Liver (tissue), 9 donors: Measurements from ENCODE around the gene CPAMD8. TPM values are rescaled to one million over a fixed set of nuclear protein-coding genes. Genes with fewer than 3 reads are reported as not detected.
A peak's percentile ranks its signal among the peaks of the same experiment; 100 is the strongest.

ENCODE experiments used
- DNase-seq: peaks from one replicate; pipeline ENCODE4 v3.0.0-alpha.2; 2017; ENCODE audit warnings: low spot score
- H3K27ac ChIP-seq, 2 donors: one replicate each; pipeline ENCODE4 v1.7.0; 2013; ENCODE audit warnings: inconsistent platforms in 2 of 2, low read length in 2 of 2, control low read depth in 1 of 2, low read depth in 1 of 2, mild to moderate bottlenecking in 1 of 2
- H3K27me3 ChIP-seq, 4 donors: one replicate each; pipeline versions ENCODE4 v1.6.1 to v1.7.0; 2013; ENCODE audit warnings: low read length in 3 of 4, inconsistent platforms in 1 of 4, mild to moderate bottlenecking in 1 of 4, moderate library complexity in 1 of 4; ENCODE audit not compliant: control insufficient read depth in 4 of 4, insufficient read depth in 4 of 4
- H3K36me3 ChIP-seq, 4 donors: one replicate each; pipeline versions ENCODE4 v1.6.1 to v1.7.0; 2013; ENCODE audit warnings: low read length in 3 of 4, mild to moderate bottlenecking in 3 of 4, low read depth in 1 of 4, moderate library complexity in 1 of 4; ENCODE audit not compliant: control insufficient read depth in 4 of 4, insufficient read depth in 3 of 4
- H3K4me1 ChIP-seq, 4 donors: one replicate each; pipeline versions ENCODE4 v1.6.1 to v1.7.0; 2013; ENCODE audit warnings: low read length in 3 of 4, mild to moderate bottlenecking in 3 of 4, moderate library complexity in 1 of 4; ENCODE audit not compliant: control insufficient read depth in 4 of 4, insufficient read depth in 4 of 4
- H3K4me3 ChIP-seq, 3 donors: one replicate each; pipeline versions ENCODE4 v1.6.1 to v1.7.0; 2013; ENCODE audit warnings: low read length in 3 of 3, control low read depth in 1 of 3, low read depth in 1 of 3, mild to moderate bottlenecking in 1 of 3
- H3K9ac ChIP-seq, 2 donors: one replicate each; pipeline ENCODE4 v1.7.0; 2013; ENCODE audit warnings: low read length in 2 of 2, mild to moderate bottlenecking in 2 of 2, moderate library complexity in 2 of 2, control low read depth in 1 of 2, low read depth in 1 of 2
- H3K9me3 ChIP-seq, 4 donors: one replicate each; pipeline versions ENCODE4 v1.6.1 to v1.7.0; 2013; ENCODE audit warnings: low read length in 3 of 4; ENCODE audit not compliant: control insufficient read depth in 4 of 4
- EGR1 ChIP-seq, 2 donors: IDR thresholded peaks; 2 replicates each; pipeline ENCODE4 v1.6.1; 2016 to 2018; ENCODE audit warnings: antibody characterized with exemption in 2 of 2, low read depth in 2 of 2
- FOXA1 ChIP-seq: IDR thresholded peaks from 2 replicates; pipeline ENCODE4 v1.6.1; 2016; ENCODE audit warnings: antibody characterized with exemption
- FOXA2 ChIP-seq: IDR thresholded peaks from 2 replicates; pipeline ENCODE4 v1.6.1; 2016; ENCODE audit warnings: antibody characterized with exemption
- GABPA ChIP-seq, 2 donors: IDR thresholded peaks in 1 of 2; conservative IDR thresholded peaks in 1 of 2; 2 replicates each; pipeline ENCODE4 v1.6.1; 2016; ENCODE audit warnings: antibody characterized with exemption in 2 of 2, mild to moderate bottlenecking in 1 of 2, moderate library complexity in 1 of 2
- HNF4A ChIP-seq, 2 donors: conservative IDR thresholded peaks; 2 replicates each; pipeline ENCODE4 v1.6.1; 2016; ENCODE audit warnings: antibody characterized with exemption in 2 of 2, mild to moderate bottlenecking in 2 of 2
- HNF4G ChIP-seq: IDR thresholded peaks from 2 replicates; pipeline ENCODE4 v1.6.1; 2016; ENCODE audit warnings: antibody characterized with exemption
- JUND ChIP-seq, 2 donors: IDR thresholded peaks; 2 replicates each; pipeline ENCODE4 v1.6.1; 2016; ENCODE audit warnings: antibody characterized with exemption in 2 of 2
- NR2F2 ChIP-seq: IDR thresholded peaks from 2 replicates; pipeline ENCODE4 v1.6.1; 2016; ENCODE audit warnings: antibody characterized with exemption
- RAD21 ChIP-seq, 2 donors: IDR thresholded peaks; 2 replicates each; pipeline ENCODE4 v1.6.1; 2016; ENCODE audit warnings: antibody characterized with exemption in 2 of 2, mild to moderate bottlenecking in 2 of 2
- RXRA ChIP-seq, 2 donors: IDR thresholded peaks; 2 replicates each; pipeline ENCODE4 v1.6.1; 2017 to 2018; ENCODE audit warnings: antibody characterized with exemption in 2 of 2, mild to moderate bottlenecking in 1 of 2
- TAF1 ChIP-seq: conservative IDR thresholded peaks from 2 replicates; pipeline ENCODE4 v1.6.1; 2016; ENCODE audit warnings: antibody characterized with exemption, mild to moderate bottlenecking
- WGBS: extraction: QIAGEN DNeasy Blood & Tissue Kit; methylation state at CpG from one replicate; pipeline ENCODE4 v1.1.7; 2013; 5-methylcytosine and 5-hydroxymethylcytosine counted together
- polyA plus RNA-seq, 2 donors: library from polyadenylated mRNA; stranded (reverse) in 1 of 2; unstranded in 1 of 2; fragments of 200-250 nt in 1 of 2; fragments of >200 nt in 1 of 2; fragmentation: Nextera tagmentation in 1 of 2; extraction: Ambion mirVana in 1 of 2; gene quantifications; one replicate each; pipeline versions ENCODE4 v1.2.1 to v1.2.3, GENCODE V29; 2013 to 2015
- total RNA-seq, 2 donors: library from RNA; depleted of rRNA; stranded (reverse); fragments of >200 nt; gene quantifications; one replicate each; pipeline ENCODE4 v1.2.3, GENCODE V29; 2014
- TF ChIP-seq, protein P1 (sequence below): IDR thresholded peaks from 2 replicates; pipeline ENCODE4 v1.6.1; 2016; ENCODE audit warnings: antibody characterized with exemption, mild to moderate bottlenecking
- TF ChIP-seq, protein P2 (sequence below): IDR thresholded peaks from 2 replicates; pipeline ENCODE4 v1.6.1; 2016; ENCODE audit warnings: antibody characterized with exemption
- TF ChIP-seq, protein P3 (sequence below): IDR thresholded peaks from 2 replicates; pipeline ENCODE4 v1.6.1; 2016; ENCODE audit warnings: antibody characterized with exemption
- TF ChIP-seq, protein P4 (sequence below): fragments of 150-350 bp; IDR thresholded peaks from 2 replicates; pipeline ENCODE4 v1.5.1; 2017; ENCODE audit warnings: improper control_type of control experiment, low read depth, low read length; ENCODE audit not compliant: missing input control
- donor health status: healthy.
- donor health status: healthy.
- donor health status: healthy.
- donor health status: healthy.
- donor health status: healthy.

CPAMD8 gene
- total RNA-seq (1 to 10 TPM; 1.0 to 1.4 TPM), polyA plus RNA-seq (1 to 10 TPM in 1 of 2 donors, under 1 TPM in 1; 0.92 to 1.2 TPM)

DNA sequence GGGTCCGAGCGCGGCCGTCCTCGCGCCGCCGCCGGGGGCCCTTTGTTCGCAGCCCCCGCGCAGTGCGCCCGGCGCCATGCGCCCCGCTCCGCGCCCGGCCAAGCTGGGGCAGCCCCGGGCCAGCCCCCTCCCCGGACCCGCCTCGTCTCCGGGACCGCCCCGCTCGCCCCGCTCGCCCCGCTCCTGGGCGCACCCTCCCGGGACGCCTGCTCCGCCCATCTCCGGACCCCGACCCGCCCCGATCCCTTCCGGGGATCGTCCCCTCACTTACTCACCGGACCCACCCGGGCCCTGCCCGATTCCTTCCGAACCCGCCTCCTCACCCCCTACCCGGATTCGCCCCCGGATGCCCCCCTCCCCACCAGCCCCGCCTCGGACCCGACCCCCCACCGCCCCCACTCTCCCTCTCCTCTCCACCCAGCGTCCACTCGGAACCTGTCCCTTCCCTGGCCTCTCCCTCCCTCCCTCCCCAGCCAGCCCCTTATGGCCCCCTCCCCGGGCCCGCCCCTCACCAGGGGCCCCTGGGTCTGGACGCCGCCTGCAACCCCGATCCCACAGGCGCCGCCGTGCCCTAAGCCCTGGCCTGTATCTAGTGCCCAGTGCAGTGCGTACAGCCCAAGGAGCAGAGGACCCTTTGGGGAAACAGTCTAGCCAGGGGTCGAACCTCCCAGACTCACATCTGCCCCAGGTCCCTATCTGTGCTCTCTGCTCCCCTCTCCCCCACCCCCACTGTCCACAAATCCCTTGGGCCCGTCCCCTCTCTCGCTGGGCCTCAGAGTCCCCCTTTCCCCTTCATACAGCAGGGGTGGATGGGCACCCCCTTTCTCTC is at the start of gene CPAMD8:
Gene CPAMD8, minus strand, starts transcription at position 105 of the 829 bp plus-strand sequence. CDS start 168 bp downstream, outside the sequence.
- 10% methylated on average over 67 of the region's 67 CpGs for WGBS
- Histone ChIP-seq H3K27ac (no peak within 1 kb of the TSS), H3K4me1 (peaks cover 0 to 5% (median 0%) of the 10 kb centered on the region in 4 donors), H3K36me3 (no peaks in the 10 kb centered on the region), H3K9ac (no peak within 1 kb of the TSS), H3K9me3 (peaks cover 2 to 7% (median 4%) of the 10 kb centered on the region in 4 donors), H3K27me3 (peaks cover 0 to 4% (median 0%) of the 10 kb centered on the region in 4 donors), H3K4me3 (peak within 1 kb of the TSS in 1 of 3 donors; percentile 17)
- DNase-seq: no peak
- TF ChIP-seq GABPA (IDR thresholded peaks at IDR 0.05 in 1 of 2, conservative IDR thresholded peaks at IDR 0.05 in 1 of 2) (no peak), NR2F2 (no peak), RAD21 (IDR thresholded peaks at IDR 0.05) (no peak), HNF4G (no peak)
- TF ChIP-seq, protein P1, sequence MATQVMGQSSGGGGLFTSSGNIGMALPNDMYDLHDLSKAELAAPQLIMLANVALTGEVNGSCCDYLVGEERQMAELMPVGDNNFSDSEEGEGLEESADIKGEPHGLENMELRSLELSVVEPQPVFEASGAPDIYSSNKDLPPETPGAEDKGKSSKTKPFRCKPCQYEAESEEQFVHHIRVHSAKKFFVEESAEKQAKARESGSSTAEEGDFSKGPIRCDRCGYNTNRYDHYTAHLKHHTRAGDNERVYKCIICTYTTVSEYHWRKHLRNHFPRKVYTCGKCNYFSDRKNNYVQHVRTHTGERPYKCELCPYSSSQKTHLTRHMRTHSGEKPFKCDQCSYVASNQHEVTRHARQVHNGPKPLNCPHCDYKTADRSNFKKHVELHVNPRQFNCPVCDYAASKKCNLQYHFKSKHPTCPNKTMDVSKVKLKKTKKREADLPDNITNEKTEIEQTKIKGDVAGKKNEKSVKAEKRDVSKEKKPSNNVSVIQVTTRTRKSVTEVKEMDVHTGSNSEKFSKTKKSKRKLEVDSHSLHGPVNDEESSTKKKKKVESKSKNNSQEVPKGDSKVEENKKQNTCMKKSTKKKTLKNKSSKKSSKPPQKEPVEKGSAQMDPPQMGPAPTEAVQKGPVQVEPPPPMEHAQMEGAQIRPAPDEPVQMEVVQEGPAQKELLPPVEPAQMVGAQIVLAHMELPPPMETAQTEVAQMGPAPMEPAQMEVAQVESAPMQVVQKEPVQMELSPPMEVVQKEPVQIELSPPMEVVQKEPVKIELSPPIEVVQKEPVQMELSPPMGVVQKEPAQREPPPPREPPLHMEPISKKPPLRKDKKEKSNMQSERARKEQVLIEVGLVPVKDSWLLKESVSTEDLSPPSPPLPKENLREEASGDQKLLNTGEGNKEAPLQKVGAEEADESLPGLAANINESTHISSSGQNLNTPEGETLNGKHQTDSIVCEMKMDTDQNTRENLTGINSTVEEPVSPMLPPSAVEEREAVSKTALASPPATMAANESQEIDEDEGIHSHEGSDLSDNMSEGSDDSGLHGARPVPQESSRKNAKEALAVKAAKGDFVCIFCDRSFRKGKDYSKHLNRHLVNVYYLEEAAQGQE: no peak
- TF ChIP-seq, protein P2, sequence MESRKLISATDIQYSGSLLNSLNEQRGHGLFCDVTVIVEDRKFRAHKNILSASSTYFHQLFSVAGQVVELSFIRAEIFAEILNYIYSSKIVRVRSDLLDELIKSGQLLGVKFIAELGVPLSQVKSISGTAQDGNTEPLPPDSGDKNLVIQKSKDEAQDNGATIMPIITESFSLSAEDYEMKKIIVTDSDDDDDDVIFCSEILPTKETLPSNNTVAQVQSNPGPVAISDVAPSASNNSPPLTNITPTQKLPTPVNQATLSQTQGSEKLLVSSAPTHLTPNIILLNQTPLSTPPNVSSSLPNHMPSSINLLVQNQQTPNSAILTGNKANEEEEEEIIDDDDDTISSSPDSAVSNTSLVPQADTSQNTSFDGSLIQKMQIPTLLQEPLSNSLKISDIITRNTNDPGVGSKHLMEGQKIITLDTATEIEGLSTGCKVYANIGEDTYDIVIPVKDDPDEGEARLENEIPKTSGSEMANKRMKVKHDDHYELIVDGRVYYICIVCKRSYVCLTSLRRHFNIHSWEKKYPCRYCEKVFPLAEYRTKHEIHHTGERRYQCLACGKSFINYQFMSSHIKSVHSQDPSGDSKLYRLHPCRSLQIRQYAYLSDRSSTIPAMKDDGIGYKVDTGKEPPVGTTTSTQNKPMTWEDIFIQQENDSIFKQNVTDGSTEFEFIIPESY: no peak
- TF ChIP-seq, protein P3, sequence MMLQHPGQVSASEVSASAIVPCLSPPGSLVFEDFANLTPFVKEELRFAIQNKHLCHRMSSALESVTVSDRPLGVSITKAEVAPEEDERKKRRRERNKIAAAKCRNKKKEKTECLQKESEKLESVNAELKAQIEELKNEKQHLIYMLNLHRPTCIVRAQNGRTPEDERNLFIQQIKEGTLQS: no peak

DNA sequence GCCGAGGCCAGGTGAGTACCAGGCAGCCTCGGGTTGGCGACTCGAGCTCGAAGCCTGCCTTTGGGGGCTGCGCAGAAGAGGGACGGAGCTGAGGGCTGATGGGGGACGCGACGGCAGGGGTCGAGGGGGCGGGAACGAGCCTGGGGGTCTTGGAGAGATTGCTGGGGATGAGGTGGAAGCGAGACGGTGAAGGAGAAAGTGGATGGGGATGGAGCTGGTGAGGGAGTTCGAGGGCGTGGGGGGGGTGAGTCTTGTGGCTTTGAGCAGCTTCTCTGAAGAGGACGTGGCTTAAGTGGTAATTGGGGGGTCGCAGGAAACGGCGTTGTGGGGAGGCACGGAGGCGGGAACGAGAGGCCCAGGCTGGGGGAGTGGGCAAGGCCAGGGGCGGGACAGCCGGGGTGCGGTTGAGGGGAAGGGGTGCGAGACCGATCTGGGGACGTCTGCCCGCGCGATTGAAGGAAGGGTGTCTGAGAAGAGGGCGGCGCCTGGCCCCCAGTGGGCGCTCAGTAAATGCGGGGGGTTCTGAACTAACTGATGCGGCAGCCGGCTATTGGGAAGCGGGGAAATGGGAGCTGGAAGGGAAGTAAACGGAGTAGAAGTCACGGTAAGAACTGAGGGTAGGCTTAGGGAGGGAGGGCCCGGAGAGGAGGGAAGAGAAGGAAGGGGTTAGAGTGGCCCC is 49.4 kb upstream of the CPAMD8 start:
- DNase-seq: peak; percentile 47
- WGBS: under 1% methylated on average over 43 of the region's 43 CpGs

More for the DNA sequence above, 49.4 kb upstream of the CPAMD8 start:
- peaks cover 0 to 2% (median 0%) of the 10 kb centered on the region in 4 donors for H3K36me3 ChIP-seq
- no peak for TF ChIP-seq JUND (IDR thresholded peaks at IDR 0.05)
- no peak for TF ChIP-seq NR2F2
- no peak for TF ChIP-seq FOXA2
- TF ChIP-seq EGR1 (IDR thresholded peaks at IDR 0.05; ENCODE audit: low read depth in 2 of 2): no peak
- no peak for TF ChIP-seq FOXA1
- TF ChIP-seq HNF4A (conservative IDR thresholded peaks at IDR 0.05): no peak
- TF ChIP-seq TAF1: no peak
- TF ChIP-seq RXRA (IDR thresholded peaks at IDR 0.05): no peak
- TF ChIP-seq, protein P1: no peak
- TF ChIP-seq, protein P4, sequence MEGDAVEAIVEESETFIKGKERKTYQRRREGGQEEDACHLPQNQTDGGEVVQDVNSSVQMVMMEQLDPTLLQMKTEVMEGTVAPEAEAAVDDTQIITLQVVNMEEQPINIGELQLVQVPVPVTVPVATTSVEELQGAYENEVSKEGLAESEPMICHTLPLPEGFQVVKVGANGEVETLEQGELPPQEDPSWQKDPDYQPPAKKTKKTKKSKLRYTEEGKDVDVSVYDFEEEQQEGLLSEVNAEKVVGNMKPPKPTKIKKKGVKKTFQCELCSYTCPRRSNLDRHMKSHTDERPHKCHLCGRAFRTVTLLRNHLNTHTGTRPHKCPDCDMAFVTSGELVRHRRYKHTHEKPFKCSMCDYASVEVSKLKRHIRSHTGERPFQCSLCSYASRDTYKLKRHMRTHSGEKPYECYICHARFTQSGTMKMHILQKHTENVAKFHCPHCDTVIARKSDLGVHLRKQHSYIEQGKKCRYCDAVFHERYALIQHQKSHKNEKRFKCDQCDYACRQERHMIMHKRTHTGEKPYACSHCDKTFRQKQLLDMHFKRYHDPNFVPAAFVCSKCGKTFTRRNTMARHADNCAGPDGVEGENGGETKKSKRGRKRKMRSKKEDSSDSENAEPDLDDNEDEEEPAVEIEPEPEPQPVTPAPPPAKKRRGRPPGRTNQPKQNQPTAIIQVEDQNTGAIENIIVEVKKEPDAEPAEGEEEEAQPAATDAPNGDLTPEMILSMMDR: no peak
- TF ChIP-seq RAD21 (IDR thresholded peaks at IDR 0.05): no peak
- no peaks in the 10 kb centered on the region for H3K27me3 ChIP-seq
- H3K27ac ChIP-seq: peak overlapping the region; percentile 77 to 80
- H3K4me1 ChIP-seq: peaks cover 3 to 43% (median 33%) of the 10 kb centered on the region in 4 donors
- peak overlapping the region; percentile 70 to 88 (median 78) for H3K4me3 ChIP-seq
- H3K9me3 ChIP-seq: no peaks in the 10 kb centered on the region
- H3K9ac ChIP-seq: peak overlapping the region in 1 of 2 donors; percentile 47
